RWPE1 (cell line): ENCODE results near the gene CPNE2.
A peak's percentile ranks its signal among the peaks of the same experiment; 100 is the strongest.

Experiments used
- CTCF ChIA-PET: fragments of 350-600 bp; sonication (Branson Sonifier 250); formaldehyde crosslinking; extraction: SDS; loops from one replicate; lab custom pipeline; 2021; lab: Yijun Ruan, JAX
- POLR2A ChIA-PET: fragments of 400-600 bp; formaldehyde crosslinking; extraction: SDS; loops from one replicate; lab custom pipeline; 2020; ENCODE audit warnings: antibody characterized with exemption; ENCODE audit not compliant: low non-redundant PET; lab: Yijun Ruan, JAX
- DNase-seq: peaks from one replicate; pipeline ENCODE4 v3.0.0; 2012; ENCODE audit warnings: low spot score
- H3K27ac ChIP-seq: fragments of 450-650 bp; 2 replicates; pipeline ENCODE4 v1.5.1; 2017
- CTCF ChIP-seq: fragments of 450-650 bp; conservative IDR thresholded peaks from 2 replicates; pipeline ENCODE4 v1.5.1; 2017; ENCODE audit warnings: low read depth, mild to moderate bottlenecking

The CPNE2 gene

GRCh38 chr16:57167953-57168352 lies 75.6 kb downstream of the CPNE2 start:
- DNase-seq = peak; percentile 46
- no peak overlapping the region for H3K27ac ChIP-seq
- CTCF ChIA-PET = no interaction called here
- POLR2A ChIA-PET = no interaction called here
- peak; percentile 76 for TF ChIP-seq CTCF

GRCh38 chr16:57169327-57169726 lies 76.9 kb downstream of the CPNE2 start:
- DNase-seq = no peak
- H3K27ac ChIP-seq = no peak overlapping the region
- ChIA-PET POLR2A (no interaction called here), CTCF (interaction anchor here (1.0 kb wide), 1 partner anchor 21 kb away, joined by 3 read pairs; no protein-coding TSS in a partner anchor)
- TF ChIP-seq CTCF = no peak

GRCh38 chr16:57172721-57173290 lies 80.4 kb downstream of the CPNE2 start:
- TF ChIP-seq CTCF = no peak
- H3K27ac ChIP-seq = peak overlapping the region; percentile 11; the same call in 1 of the 2 replicates
- POLR2A ChIA-PET = interaction anchor here (0.7 kb wide), 1 partner anchor 184 kb away, joined by 3 read pairs; no protein-coding TSS in a partner anchor
- CTCF ChIA-PET = interaction anchor here (0.6 to 0.7 kb wide), 3 partner anchors 10 to 1339 kb away, joined by 3 read pairs; no protein-coding TSS in a partner anchor
- no peak for DNase-seq

GRCh38 chr16:57175896-57176295 lies 83.5 kb downstream of the CPNE2 start:
- TF ChIP-seq CTCF = no peak
- CTCF ChIA-PET = no interaction called here
- no peak overlapping the region for H3K27ac ChIP-seq
- no peak for DNase-seq
- POLR2A ChIA-PET = no interaction called here

GRCh38 chr16:57178196-57178595 lies 85.8 kb downstream of the CPNE2 start:
- POLR2A ChIA-PET = no interaction called here
- H3K27ac ChIP-seq = no peak overlapping the region
- CTCF ChIA-PET = no interaction called here
- no peak for TF ChIP-seq CTCF
- no peak for DNase-seq

- ChIA-PET POLR2A (no interaction called here), CTCF (no interaction called here)
- no peak for TF ChIP-seq CTCF
- DNase-seq = no peak
- no peak overlapping the region for H3K27ac ChIP-seq
These were observed 86.4 kb downstream of the CPNE2 start for GRCh38 chr16:57178793-57179212.
